GM23338 (cell line): ENCODE measurements around the gene KNOP1. TPM values are rescaled to one million over a fixed set of nuclear protein-coding genes. Genes with fewer than 3 reads are reported as not detected.

Experiments
- ATAC-seq: fragments of 200-7000 bp; cut with Tn5 transposase; 3 replicates; pipeline ENCODE4 v1.9.1; 2020
- DNase-seq: peaks from one replicate; pipeline ENCODE4 v3.0.0-alpha.2; 2015; ENCODE audit warnings: low spot score
- H2AFZ ChIP-seq: fragments of 200-600 bp; sonication (generic); 2 replicates; pipeline ENCODE4 v1.8.0; 2016; ENCODE audit warnings: antibody characterized with exemption, mild to moderate bottlenecking, moderate library complexity
- H3F3A ChIP-seq: fragments of 200-600 bp; sonication (generic); replicated peaks from 2 replicates; pipeline ENCODE4 v1.8.0; 2017; ENCODE audit warnings: antibody characterized with exemption, mixed run types, low read depth
- H3K27ac ChIP-seq: fragments of 200-600 bp; sonication (generic); 2 replicates; pipeline ENCODE4 v1.6.1; 2016; ENCODE audit warnings: low read depth
- H3K27me3 ChIP-seq: fragments of 200-600 bp; sonication (generic); 2 replicates; pipeline ENCODE4 v1.8.0; 2016; ENCODE audit warnings: mild to moderate bottlenecking, mixed run types, moderate library complexity; ENCODE audit not compliant: insufficient read depth
- H3K36me3 ChIP-seq: fragments of 200-600 bp; sonication (generic); 2 replicates; pipeline ENCODE4 v1.8.0; 2016; ENCODE audit warnings: mild to moderate bottlenecking; ENCODE audit not compliant: insufficient read depth
- H3K4me1 ChIP-seq: fragments of 200-600 bp; sonication (generic); 2 replicates; pipeline ENCODE4 v1.8.0; 2016; ENCODE audit warnings: mild to moderate bottlenecking, moderate library complexity; ENCODE audit not compliant: insufficient read depth
- H3K4me2 ChIP-seq: fragments of 200-600 bp; sonication (generic); 2 replicates; pipeline ENCODE4 v1.7.1; 2017; ENCODE audit warnings: mixed run types
- H3K4me3 ChIP-seq: fragments of 200-600 bp; sonication (generic); 2 replicates; pipeline ENCODE4 v1.6.1; 2016; ENCODE audit warnings: mixed run types
- H3K79me2 ChIP-seq: fragments of 200-600 bp; sonication (generic); replicated peaks from 2 replicates; pipeline ENCODE4 v1.8.0; 2017; ENCODE audit warnings: mild to moderate bottlenecking; ENCODE audit not compliant: insufficient read depth
- H3K9me2 ChIP-seq: fragments of 200-600 bp; sonication (generic); 2 replicates; pipeline ENCODE4 v1.8.0; 2017; ENCODE audit not compliant: insufficient read depth
- H4K20me1 ChIP-seq: fragments of 200-600 bp; sonication (generic); replicated peaks from 2 replicates; pipeline ENCODE4 v1.8.0; 2017; ENCODE audit warnings: mild to moderate bottlenecking; ENCODE audit not compliant: insufficient read depth
- H3K27ac Mint-ChIP-seq: 2 replicates; pipeline ENCODE4 v1.8.0; 2020; ENCODE audit warnings: inconsistent platforms, mild to moderate bottlenecking, moderate library complexity, mixed read lengths
- H3K27me3 Mint-ChIP-seq: 3 replicates; pipeline ENCODE4 v1.8.0; 2022; ENCODE audit warnings: low read depth, mild to moderate bottlenecking, moderate library complexity, mixed read lengths, inconsistent platforms; ENCODE audit not compliant: insufficient read depth, poor library complexity
- H3K36me3 Mint-ChIP-seq: 3 replicates; pipeline ENCODE4 v1.8.0; 2021; ENCODE audit warnings: low read depth, mild to moderate bottlenecking, inconsistent platforms, moderate library complexity, mixed read lengths
- H3K4me1 Mint-ChIP-seq: 3 replicates; pipeline ENCODE4 v1.8.0; 2020; ENCODE audit warnings: mild to moderate bottlenecking, inconsistent platforms, mixed read lengths
- H3K4me3 Mint-ChIP-seq: 3 replicates; pipeline ENCODE4 v1.8.0; 2021; ENCODE audit warnings: moderate library complexity, mild to moderate bottlenecking, inconsistent platforms, mixed read lengths
- H3K9me3 Mint-ChIP-seq: 3 replicates; pipeline ENCODE4 v1.8.0; 2020; ENCODE audit warnings: moderate library complexity, mild to moderate bottlenecking, inconsistent platforms, mixed read lengths
- CREB1 ChIP-seq: fragments of 250-450 bp; sonication (Bioruptor Pico); IDR thresholded peaks from 2 replicates; pipeline ENCODE4 v1.5.0; 2020; ENCODE audit warnings: low read depth, mild to moderate bottlenecking, moderate library complexity
- CTCF ChIP-seq, 2 experiments: fragments of 200-600 bp in 1 of 2; sonication (generic) in 1 of 2; conservative IDR thresholded peaks; 2 replicates each; pipeline versions ENCODE4 v1.5.1 to v1.6.1; 2016 to 2017; ENCODE audit warnings: antibody characterized with exemption in 2 of 2, low read depth in 2 of 2, mild to moderate bottlenecking in 2 of 2, moderate library complexity in 1 of 2
- ETS1 ChIP-seq: IDR thresholded peaks from 2 replicates; pipeline ENCODE4 v1.6.1; 2016; ENCODE audit warnings: antibody characterized with exemption
- EZH2 ChIP-seq: fragments of 200-600 bp; sonication (generic); IDR thresholded peaks from one replicate; pipeline ENCODE4 v1.8.0; 2017; ENCODE audit warnings: antibody characterized with exemption, mild to moderate bottlenecking, low read depth; ENCODE audit not compliant: unreplicated experiment
- EZH2phosphoT487 ChIP-seq: fragments of 200-600 bp; sonication (generic); IDR thresholded peaks from one replicate; pipeline ENCODE4 v1.8.1; 2018; ENCODE audit warnings: antibody characterized with exemption; ENCODE audit not compliant: unreplicated experiment
- JUNB ChIP-seq: IDR thresholded peaks from one replicate; pipeline ENCODE4 v1.6.1; 2016; ENCODE audit warnings: antibody characterized with exemption; ENCODE audit not compliant: unreplicated experiment
- NANOG ChIP-seq: IDR thresholded peaks from 2 replicates; pipeline ENCODE4 v1.6.1; 2016; ENCODE audit warnings: antibody characterized with exemption, borderline replicate concordance
- POLR2AphosphoS5 ChIP-seq: IDR thresholded peaks from 2 replicates; pipeline ENCODE4 v1.6.1; 2016; ENCODE audit warnings: antibody characterized with exemption, low read depth
- REST ChIP-seq: IDR thresholded peaks from one replicate; pipeline ENCODE4 v1.6.1; 2018; ENCODE audit warnings: antibody characterized with exemption; ENCODE audit not compliant: unreplicated experiment
- STAT1 ChIP-seq: IDR thresholded peaks from one replicate; pipeline ENCODE4 v1.6.1; 2016; ENCODE audit warnings: antibody characterized with exemption; ENCODE audit not compliant: unreplicated experiment
- ZNF114 ChIP-seq: fragments of 250-450 bp; sonication (Bioruptor Pico); IDR thresholded peaks from 2 replicates; pipeline ENCODE4 v1.5.0; 2020; ENCODE audit warnings: mild to moderate bottlenecking, moderate library complexity
- ZNF331 ChIP-seq: fragments of 250-450 bp; sonication (Bioruptor Pico); IDR thresholded peaks from 2 replicates; pipeline ENCODE4 v1.5.0; 2020; ENCODE audit warnings: low read depth, mild to moderate bottlenecking, moderate library complexity
- ZNF462 ChIP-seq: fragments of 250-450 bp; sonication (Bioruptor Pico); IDR thresholded peaks from 2 replicates; pipeline ENCODE4 v1.5.0; 2020; ENCODE audit warnings: mild to moderate bottlenecking, moderate library complexity
- polyA plus RNA-seq: library from polyadenylated mRNA; unstranded; fragments of >200 nt; fragmentation: Nextera tagmentation; extraction: Ambion mirVana; gene quantifications from 2 replicates; pipeline ENCODE4 v1.2.1, GENCODE V29; 2016
- total RNA-seq: library from RNA; depleted of rRNA; stranded (reverse); fragments of >200 nt; shearing (Covaris generic); gene quantifications from 2 replicates; pipeline ENCODE4 v1.2.3, GENCODE V29; 2014

Gene KNOP1
- total and polyA plus RNA-seq, 2 experiments from 2014 or later = 57.7 to 190 TPM

GRCh38 chr16:19704321-19705145 lies 13.5 kb downstream of the KNOP1 start:
- DNase-seq (no peak), ATAC-seq (no peak)
- Histone ChIP-seq H3K9me2 (no peaks in the 10 kb centered on the region), H4K20me1 (peaks cover 51% of the 10 kb centered on the region), H3K4me3 (no peak overlapping the region), H2AFZ (no peak overlapping the region), H3K27me3 (no peaks in the 10 kb centered on the region), H3F3A (0 out of 2 replicates have a peak, but pooled peaks cover 7% of the 10 kb centered on the region), H3K4me1 (peaks cover 12% of the 10 kb centered on the region; the same call in 1 of the 2 replicates), H3K27ac (no peak overlapping the region), H3K4me2 (no peak overlapping the region), H3K79me2 (peaks cover 51% of the 10 kb centered on the region), H3K36me3 (peaks cover 52% of the 10 kb centered on the region)
- Mint-ChIP-seq H3K36me3 (peaks cover 99% of the 10 kb centered on the region), H3K27me3 (peaks cover 8% of the 10 kb centered on the region), H3K27ac (no peak overlapping the region), H3K4me3 (no peak overlapping the region), H3K9me3 (peaks cover 6% of the 10 kb centered on the region; the same call in 1 of the 3 replicates), H3K4me1 (peaks cover 21% of the 10 kb centered on the region)
- TF ChIP-seq POLR2AphosphoS5 = no peak
- no peak for TF ChIP-seq ZNF462
- TF ChIP-seq JUNB = no peak
- no peak for TF ChIP-seq EZH2
- TF ChIP-seq CREB1 (CRISPR knock-in tag) = no peak
- TF ChIP-seq NANOG = no peak
- TF ChIP-seq ETS1 = no peak
- TF ChIP-seq CTCF (conservative IDR thresholded peaks at IDR 0.05; ENCODE audit: low read depth in 2 of 2) = no peak
- no peak for TF ChIP-seq REST
- TF ChIP-seq EZH2phosphoT487 = no peak
- TF ChIP-seq STAT1 = no peak
- TF ChIP-seq ZNF114 (CRISPR knock-in tag) = no peak
- TF ChIP-seq ZNF331 = no peak
